Endothelial cell of umbilical vein (primary cell): ENCODE data around the gene PIBF1.

Experiments used
- CTCF ChIP-seq, 2 donors: IDR thresholded peaks; 1 replicate in 1 of 2; 2 replicates in 1 of 2; pipeline ENCODE4 v1.5.1; 2011; ENCODE audit warnings: low read length in 2 of 2, mild to moderate bottlenecking in 2 of 2, moderate library complexity in 2 of 2, control low read depth in 1 of 2, inconsistent platforms in 1 of 2, low read depth in 1 of 2; ENCODE audit not compliant: insufficient read depth in 1 of 2; ENCODE audit errors: extremely low read depth in 1 of 2
- EZH2 ChIP-seq: IDR thresholded peaks from 2 replicates; pipeline ENCODE4 v1.6.1; 2012; ENCODE audit warnings: borderline replicate concordance, low read depth, mild to moderate bottlenecking, moderate library complexity, low read length, inconsistent platforms; ENCODE audit not compliant: severe bottlenecking
- POLR2A ChIP-seq: IDR thresholded peaks from 2 replicates; pipeline ENCODE4 v1.6.1; 2012; ENCODE audit warnings: low read depth, mild to moderate bottlenecking, control low read depth, low read length
- POLR2AphosphoS5 ChIP-seq: IDR thresholded peaks from 2 replicates; pipeline ENCODE4 v1.6.1; 2012; ENCODE audit warnings: low read depth, mild to moderate bottlenecking, control low read depth, low read length, moderate library complexity; ENCODE audit not compliant: insufficient read depth

- TF ChIP-seq CTCF (IDR thresholded peaks at IDR 0.05; ENCODE audit: extremely low read depth in 1 of 2, insufficient read depth in 1 of 2, low read depth in 1 of 2, low read length in 2 of 2) = no peak
- no peak for TF ChIP-seq POLR2A
- TF ChIP-seq POLR2AphosphoS5 = no peak
- TF ChIP-seq EZH2 = no peak
Measured at GRCh38 chr13:73035660-73036059, 253.7 kb downstream of the PIBF1 start.
